WTC11 (cell line): ENCODE data around the gene TRIM46. TPM values are rescaled to one million over a fixed set of nuclear protein-coding genes. Genes with fewer than 3 reads are reported as not detected.

ENCODE experiments used
- ATAC-seq: fragments of 200-7000 bp; cut with Tn5 transposase; 2 replicates; pipeline ENCODE4 v1.10.0; 2021; ENCODE audit warnings: mild to moderate bottlenecking, moderate library complexity
- CTCF ChIA-PET: fragments of 300-600 bp; sonication (Branson Sonifier 250); formaldehyde crosslinking; loops from one replicate; lab custom pipeline; 2021; ENCODE audit warnings: antibody characterized with exemption; lab: Charles Lee
- POLR2A ChIA-PET: fragments of 350-600 bp; sonication (Branson Sonifier 250); formaldehyde crosslinking; loops from one replicate; lab custom pipeline; 2021; ENCODE audit warnings: antibody characterized with exemption; lab: Charles Lee
- DNase-seq: peaks from one replicate; pipeline ENCODE4 v3.0.0; 2021; ENCODE audit warnings: low spot score
- H3K27ac Mint-ChIP-seq: 2 replicates; pipeline ENCODE4 v1.8.0; 2021; ENCODE audit warnings: mixed read lengths
- H3K27me3 Mint-ChIP-seq: 2 replicates; pipeline ENCODE4 v1.8.0; 2021; ENCODE audit warnings: low read depth, mild to moderate bottlenecking, moderate library complexity, mixed read lengths
- H3K36me3 Mint-ChIP-seq: 2 replicates; pipeline ENCODE4 v1.8.0; 2021; ENCODE audit warnings: mixed read lengths
- H3K4me1 Mint-ChIP-seq: 2 replicates; pipeline ENCODE4 v1.8.0; 2022; ENCODE audit warnings: mixed read lengths
- H3K4me3 Mint-ChIP-seq: 2 replicates; pipeline ENCODE4 v1.8.0; 2021; ENCODE audit warnings: mild to moderate bottlenecking, moderate library complexity, mixed read lengths
- H3K9me3 Mint-ChIP-seq: 2 replicates; pipeline ENCODE4 v1.8.0; 2021; ENCODE audit warnings: mixed read lengths
- FOXK1 ChIP-seq: sonication (generic); formaldehyde crosslinking; IDR thresholded peaks from 2 replicates; pipeline ENCODE4 v1.8.0; 2022; ENCODE audit warnings: mild to moderate bottlenecking, moderate library complexity, missing genetic modification reagents
- FOXP1 ChIP-seq: sonication (generic); formaldehyde crosslinking; IDR thresholded peaks from 2 replicates; pipeline ENCODE4 v1.8.0; 2022; ENCODE audit warnings: missing genetic modification reagents, mild to moderate bottlenecking, moderate library complexity, borderline replicate concordance
- GABPB1 ChIP-seq: sonication (generic); formaldehyde crosslinking; IDR thresholded peaks from 2 replicates; pipeline ENCODE4 v1.8.1; 2023; ENCODE audit warnings: mild to moderate bottlenecking, missing genetic modification reagents
- JAZF1 ChIP-seq: fragments of 250-450 bp; sonication (Bioruptor Pico); IDR thresholded peaks from 2 replicates; pipeline ENCODE4 v1.9.0; 2021; ENCODE audit warnings: moderate library complexity, mild to moderate bottlenecking, inconsistent platforms
- NR2C2 ChIP-seq: sonication (generic); formaldehyde crosslinking; IDR thresholded peaks from 2 replicates; pipeline ENCODE4 v1.8.0; 2022; ENCODE audit warnings: mild to moderate bottlenecking, missing genetic modification reagents
- SMAD3 ChIP-seq: sonication (generic); formaldehyde crosslinking; IDR thresholded peaks from 2 replicates; pipeline ENCODE4 v1.8.0; 2022; ENCODE audit warnings: missing genetic modification reagents, mild to moderate bottlenecking, borderline replicate concordance
- TEAD1 ChIP-seq: sonication (generic); formaldehyde crosslinking; IDR thresholded peaks from 2 replicates; pipeline ENCODE4 v1.8.0; 2022; ENCODE audit warnings: mild to moderate bottlenecking, missing genetic modification reagents
- ZNF121 ChIP-seq: sonication (generic); formaldehyde crosslinking; IDR thresholded peaks from 2 replicates; pipeline ENCODE4 v1.8.0; 2023; ENCODE audit warnings: missing genetic modification reagents
- ZNF232 ChIP-seq: sonication (generic); formaldehyde crosslinking; IDR thresholded peaks from 2 replicates; pipeline ENCODE4 v1.8.0; 2022; ENCODE audit warnings: mild to moderate bottlenecking, missing genetic modification reagents
- ZNF416 ChIP-seq: fragments of 250-450 bp; sonication (Bioruptor Pico); IDR thresholded peaks from 2 replicates; pipeline ENCODE4 v1.9.0; 2021; ENCODE audit warnings: mild to moderate bottlenecking, inconsistent platforms
- ZNF423 ChIP-seq: fragments of 250-450 bp; sonication (Bioruptor Pico); IDR thresholded peaks from 2 replicates; pipeline ENCODE4 v2.1.2; 2022; ENCODE audit warnings: mild to moderate bottlenecking, moderate library complexity
- total RNA-seq: library from RNA; stranded (reverse); gene quantifications from 3 replicates; pipeline ENCODE4 v1.2.3, GENCODE V29; 2021
- TF ChIP-seq, protein P1 (sequence below): sonication (generic); formaldehyde crosslinking; IDR thresholded peaks from 2 replicates; pipeline ENCODE4 v1.8.1; 2023; ENCODE audit warnings: mild to moderate bottlenecking, missing genetic modification reagents
- TF ChIP-seq, protein P2 (sequence below): fragments of 200-600 bp; IDR thresholded peaks from 2 replicates; pipeline ENCODE4 v1.8.0; 2022; ENCODE audit warnings: antibody characterized with exemption
- TF ChIP-seq, protein P3 (sequence below): sonication (generic); formaldehyde crosslinking; IDR thresholded peaks from 2 replicates; pipeline ENCODE4 v1.8.0; 2022; ENCODE audit warnings: mild to moderate bottlenecking, missing genetic modification reagents
- TF ChIP-seq, protein P4 (sequence below): sonication (generic); formaldehyde crosslinking; IDR thresholded peaks from 2 replicates; pipeline ENCODE4 v1.8.1; 2022; ENCODE audit warnings: mild to moderate bottlenecking, missing genetic modification reagents, moderate library complexity, borderline replicate concordance
- TF ChIP-seq, protein P5 (sequence below): sonication (generic); formaldehyde crosslinking; IDR thresholded peaks from 2 replicates; pipeline ENCODE4 v1.8.0; 2022; ENCODE audit warnings: mild to moderate bottlenecking, missing genetic modification reagents

The TRIM46 gene
- total RNA-seq, 1 experiment from 2014 or later, result 22.1 TPM

DNA sequence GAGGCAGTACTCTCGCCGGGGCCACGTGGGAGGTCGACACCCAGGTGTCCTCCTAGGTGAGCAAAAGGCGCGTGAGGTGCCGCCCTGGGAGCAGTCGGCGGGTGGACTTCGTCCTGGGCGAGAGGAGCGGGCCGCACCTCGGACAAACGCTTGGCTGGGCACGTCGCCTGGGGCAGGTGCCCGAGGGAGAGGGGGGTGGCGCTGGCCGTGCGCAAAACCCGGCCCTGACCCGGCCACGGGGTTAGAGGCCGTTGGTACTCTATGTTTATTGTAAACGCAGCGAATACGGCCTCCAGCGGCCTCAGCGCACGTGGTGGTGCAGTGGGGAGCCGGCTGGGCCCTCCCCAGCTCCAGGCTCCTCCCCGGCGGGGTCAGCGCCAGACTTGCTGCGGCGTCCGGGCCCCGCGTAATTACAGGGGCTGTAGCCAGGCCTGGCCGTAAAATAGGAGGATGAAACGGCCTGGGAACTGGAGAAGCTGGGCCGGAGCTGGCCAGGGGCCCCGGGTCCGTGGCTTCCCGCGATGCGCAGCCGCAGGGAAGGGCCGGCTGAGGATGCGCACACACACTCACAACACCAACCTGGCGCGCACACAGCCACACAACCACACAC is 47.6 kb upstream of the TRIM46 start (continued):
- TF ChIP-seq ZNF121 (CRISPR knock-in tag), result no peak
- no peak for TF ChIP-seq JAZF1
- TF ChIP-seq, protein P1, sequence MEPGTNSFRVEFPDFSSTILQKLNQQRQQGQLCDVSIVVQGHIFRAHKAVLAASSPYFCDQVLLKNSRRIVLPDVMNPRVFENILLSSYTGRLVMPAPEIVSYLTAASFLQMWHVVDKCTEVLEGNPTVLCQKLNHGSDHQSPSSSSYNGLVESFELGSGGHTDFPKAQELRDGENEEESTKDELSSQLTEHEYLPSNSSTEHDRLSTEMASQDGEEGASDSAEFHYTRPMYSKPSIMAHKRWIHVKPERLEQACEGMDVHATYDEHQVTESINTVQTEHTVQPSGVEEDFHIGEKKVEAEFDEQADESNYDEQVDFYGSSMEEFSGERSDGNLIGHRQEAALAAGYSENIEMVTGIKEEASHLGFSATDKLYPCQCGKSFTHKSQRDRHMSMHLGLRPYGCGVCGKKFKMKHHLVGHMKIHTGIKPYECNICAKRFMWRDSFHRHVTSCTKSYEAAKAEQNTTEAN (CRISPR knock-in tag), result peak; percentile 89
- TF ChIP-seq, protein P2, sequence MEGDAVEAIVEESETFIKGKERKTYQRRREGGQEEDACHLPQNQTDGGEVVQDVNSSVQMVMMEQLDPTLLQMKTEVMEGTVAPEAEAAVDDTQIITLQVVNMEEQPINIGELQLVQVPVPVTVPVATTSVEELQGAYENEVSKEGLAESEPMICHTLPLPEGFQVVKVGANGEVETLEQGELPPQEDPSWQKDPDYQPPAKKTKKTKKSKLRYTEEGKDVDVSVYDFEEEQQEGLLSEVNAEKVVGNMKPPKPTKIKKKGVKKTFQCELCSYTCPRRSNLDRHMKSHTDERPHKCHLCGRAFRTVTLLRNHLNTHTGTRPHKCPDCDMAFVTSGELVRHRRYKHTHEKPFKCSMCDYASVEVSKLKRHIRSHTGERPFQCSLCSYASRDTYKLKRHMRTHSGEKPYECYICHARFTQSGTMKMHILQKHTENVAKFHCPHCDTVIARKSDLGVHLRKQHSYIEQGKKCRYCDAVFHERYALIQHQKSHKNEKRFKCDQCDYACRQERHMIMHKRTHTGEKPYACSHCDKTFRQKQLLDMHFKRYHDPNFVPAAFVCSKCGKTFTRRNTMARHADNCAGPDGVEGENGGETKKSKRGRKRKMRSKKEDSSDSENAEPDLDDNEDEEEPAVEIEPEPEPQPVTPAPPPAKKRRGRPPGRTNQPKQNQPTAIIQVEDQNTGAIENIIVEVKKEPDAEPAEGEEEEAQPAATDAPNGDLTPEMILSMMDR, result no peak
- TF ChIP-seq, protein P3, sequence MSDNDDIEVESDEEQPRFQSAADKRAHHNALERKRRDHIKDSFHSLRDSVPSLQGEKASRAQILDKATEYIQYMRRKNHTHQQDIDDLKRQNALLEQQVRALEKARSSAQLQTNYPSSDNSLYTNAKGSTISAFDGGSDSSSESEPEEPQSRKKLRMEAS (CRISPR knock-in tag), result peak; percentile 92
- TF ChIP-seq, protein P4, sequence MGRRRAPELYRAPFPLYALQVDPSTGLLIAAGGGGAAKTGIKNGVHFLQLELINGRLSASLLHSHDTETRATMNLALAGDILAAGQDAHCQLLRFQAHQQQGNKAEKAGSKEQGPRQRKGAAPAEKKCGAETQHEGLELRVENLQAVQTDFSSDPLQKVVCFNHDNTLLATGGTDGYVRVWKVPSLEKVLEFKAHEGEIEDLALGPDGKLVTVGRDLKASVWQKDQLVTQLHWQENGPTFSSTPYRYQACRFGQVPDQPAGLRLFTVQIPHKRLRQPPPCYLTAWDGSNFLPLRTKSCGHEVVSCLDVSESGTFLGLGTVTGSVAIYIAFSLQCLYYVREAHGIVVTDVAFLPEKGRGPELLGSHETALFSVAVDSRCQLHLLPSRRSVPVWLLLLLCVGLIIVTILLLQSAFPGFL (CRISPR knock-in tag), result no peak
- TF ChIP-seq ZNF416 (CRISPR knock-in tag), result no peak
- TF ChIP-seq TEAD1 (CRISPR knock-in tag), result no peak; the same call in 1 of the 2 replicates
- TF ChIP-seq, protein P5, sequence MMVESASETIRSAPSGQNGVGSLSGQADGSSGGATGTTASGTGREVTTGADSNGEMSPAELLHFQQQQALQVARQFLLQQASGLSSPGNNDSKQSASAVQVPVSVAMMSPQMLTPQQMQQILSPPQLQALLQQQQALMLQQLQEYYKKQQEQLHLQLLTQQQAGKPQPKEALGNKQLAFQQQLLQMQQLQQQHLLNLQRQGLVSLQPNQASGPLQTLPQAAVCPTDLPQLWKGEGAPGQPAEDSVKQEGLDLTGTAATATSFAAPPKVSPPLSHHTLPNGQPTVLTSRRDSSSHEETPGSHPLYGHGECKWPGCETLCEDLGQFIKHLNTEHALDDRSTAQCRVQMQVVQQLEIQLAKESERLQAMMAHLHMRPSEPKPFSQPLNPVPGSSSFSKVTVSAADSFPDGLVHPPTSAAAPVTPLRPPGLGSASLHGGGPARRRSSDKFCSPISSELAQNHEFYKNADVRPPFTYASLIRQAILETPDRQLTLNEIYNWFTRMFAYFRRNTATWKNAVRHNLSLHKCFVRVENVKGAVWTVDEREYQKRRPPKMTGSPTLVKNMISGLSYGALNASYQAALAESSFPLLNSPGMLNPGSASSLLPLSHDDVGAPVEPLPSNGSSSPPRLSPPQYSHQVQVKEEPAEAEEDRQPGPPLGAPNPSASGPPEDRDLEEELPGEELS (CRISPR knock-in tag), result peak; percentile 73
- peak; percentile 85 for TF ChIP-seq FOXP1
- no peak for TF ChIP-seq SMAD3

DNA sequence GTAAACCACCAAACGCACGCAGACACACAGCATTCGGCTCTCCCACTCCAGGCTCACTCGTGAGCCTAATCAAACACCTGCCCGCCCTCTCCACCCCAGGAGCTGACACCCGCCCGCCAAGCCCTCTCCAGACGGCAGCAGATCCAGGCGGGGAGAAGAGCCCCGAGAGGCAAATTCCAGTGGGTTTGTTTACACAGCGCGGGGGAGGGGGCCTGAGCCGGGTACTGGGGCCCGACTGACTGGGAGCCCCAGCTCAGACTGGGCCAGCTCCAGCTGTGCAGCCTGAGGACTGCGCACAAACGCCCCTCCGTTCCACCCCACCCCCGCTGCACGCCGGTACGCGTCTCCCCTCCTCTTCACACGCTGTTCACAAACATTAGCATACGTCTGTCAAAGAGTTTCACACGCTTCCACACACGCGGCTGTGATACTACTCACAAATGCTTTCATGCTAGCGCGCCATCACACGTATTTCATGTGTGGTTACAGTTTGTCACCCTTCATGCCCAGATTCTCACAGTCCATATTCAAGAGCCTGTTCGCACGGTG is 47.0 kb upstream of the TRIM46 start:
- ATAC-seq (peak; percentile 20), DNase-seq (peak; percentile 66)
- peaks cover 5% of the 10 kb centered on the region for H3K36me3 Mint-ChIP-seq
- no peaks in the 10 kb centered on the region for H3K9me3 Mint-ChIP-seq
- H3K27me3 Mint-ChIP-seq, result peaks cover 55% of the 10 kb centered on the region
- ChIA-PET POLR2A (interaction anchor here (1.0 to 1.5 kb wide), 3 partner anchors 29 to 46 kb away, joined by 4 to 5 read pairs (median 5); partner anchors contain the start of gene KRTCAP2), CTCF (interaction anchor here (0.7 to 12.9 kb wide), 9 partner anchors 9 to 67 kb away, joined by 3 to 164 read pairs (median 11); partner anchors contain the start of genes EFNA4, KRTCAP2, SLC50A1 and TRIM46)
- H3K27ac Mint-ChIP-seq, result no peak overlapping the region
- H3K4me3 Mint-ChIP-seq, result peak overlapping the region; percentile 90
- 0 out of 2 replicates have a peak, but pooled peaks have one; percentile 31 for TF ChIP-seq ZNF232 (CRISPR knock-in tag)
- TF ChIP-seq NR2C2 (CRISPR knock-in tag), result no peak
- peaks cover 55% of the 10 kb centered on the region for H3K4me1 Mint-ChIP-seq

DNA sequence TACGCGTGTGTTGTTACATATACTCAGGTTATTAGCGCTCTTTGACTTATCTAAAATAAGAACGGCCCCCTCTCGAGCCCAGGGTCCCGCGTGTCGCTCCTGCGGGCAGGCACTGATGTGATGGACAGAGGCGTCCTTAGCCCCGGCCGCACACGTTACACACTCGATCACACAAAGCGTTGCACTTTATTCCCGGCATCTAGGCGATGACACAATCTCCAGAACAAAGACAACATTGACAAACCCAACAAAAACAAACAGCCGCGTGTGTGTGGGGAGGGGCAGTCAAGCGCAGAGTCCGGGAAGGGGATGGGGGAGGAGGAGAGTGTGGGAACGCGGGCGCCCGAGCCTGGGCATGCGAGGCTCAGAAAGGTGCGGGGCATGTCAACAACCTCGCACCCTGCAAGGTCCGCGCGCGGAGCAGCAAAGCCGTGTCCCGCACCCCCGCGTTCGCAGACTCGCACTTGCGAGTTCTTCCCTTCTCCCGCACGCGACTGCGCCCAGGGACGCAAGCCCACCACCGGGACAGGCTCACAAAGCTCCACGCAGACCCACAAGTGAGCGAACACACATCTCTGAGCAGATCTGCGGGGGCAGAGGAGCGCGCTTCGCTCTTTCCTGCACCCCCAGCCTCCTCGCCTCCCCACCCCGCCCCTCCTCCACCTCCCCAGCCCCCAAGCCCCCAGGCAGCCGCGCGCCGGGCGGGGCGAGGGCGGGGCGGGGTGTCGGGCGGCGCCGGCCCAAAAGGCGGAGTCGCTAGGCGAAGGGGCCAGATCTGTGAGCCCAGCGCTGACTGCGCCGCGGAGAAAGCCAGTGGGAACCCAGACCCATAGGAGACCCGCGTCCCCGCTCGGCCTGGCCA is 46.3 kb upstream of the TRIM46 start, which contains the start of gene EFNA1:
TSS of gene EFNA1 (plus strand) at position 772 of the 862 bp plus-strand sequence. CDS start 102 bp downstream, outside the sequence.
- peak; percentile 24 for ATAC-seq
- POLR2A ChIA-PET, result interaction anchor here (1.0 kb wide), 1 partner anchor 29 kb away, joined by 5 read pairs; no protein-coding TSS in a partner anchor
- H3K9me3 Mint-ChIP-seq, result no peaks in the 10 kb centered on the region
- CTCF ChIA-PET, result interaction anchor here (1.0 to 12.9 kb wide), 5 partner anchors 37 to 64 kb away, joined by 3 to 164 read pairs (median 40); partner anchors contain the start of genes EFNA4, KRTCAP2 and TRIM46
- peaks cover 55% of the 10 kb centered on the region for H3K27me3 Mint-ChIP-seq
- peaks cover 55% of the 10 kb centered on the region for H3K4me1 Mint-ChIP-seq
- H3K27ac Mint-ChIP-seq, result no peak within 1 kb of the TSS; the same call in 1 of the 2 replicates
- H3K4me3 Mint-ChIP-seq, result peak within 1 kb of the TSS; percentile 90
- H3K36me3 Mint-ChIP-seq, result peaks cover 9% of the 10 kb centered on the region
- peak; percentile 61 for DNase-seq
- TF ChIP-seq FOXK1, result peak; percentile 58; the same call in 1 of the 2 replicates
- TF ChIP-seq ZNF423 (CRISPR knock-in tag), result no peak
- TF ChIP-seq, protein P3 (CRISPR knock-in tag), result peak; percentile 53; the same call in 1 of the 2 replicates
- TF ChIP-seq, protein P5 (CRISPR knock-in tag), result peak; percentile 27; the same call in 1 of the 2 replicates
- peak; percentile 79 for TF ChIP-seq GABPB1 (CRISPR knock-in tag)
